HG02623 (cell line): Measurements from ENCODE around the gene PTPRG.

Source experiments
- ATAC-seq: cut with Tn5 transposase; IDR thresholded peaks from one replicate; pipeline ENCODE4 v1.9.1; 2021; ENCODE audit warnings: moderate library complexity; ENCODE audit not compliant: unreplicated experiment

PTPRG gene

GRCh38 chr3:62084558-62084957, 523.2 kb downstream of the PTPRG start:
- no peak for ATAC-seq

- ATAC-seq, result no peak
Measured at GRCh38 chr3:62088472-62089104, 527.2 kb downstream of the PTPRG start.

GRCh38 chr3:62090066-62090465, 528.7 kb downstream of the PTPRG start:
- no peak for ATAC-seq

- no peak for ATAC-seq
Measured at GRCh38 chr3:62090519-62090918, 529.1 kb downstream of the PTPRG start.

GRCh38 chr3:62093025-62093424, 531.7 kb downstream of the PTPRG start:
- no peak for ATAC-seq

- no peak for ATAC-seq
Measured at GRCh38 chr3:62094461-62094860, 533.1 kb downstream of the PTPRG start.

- ATAC-seq, result no peak
Measured at GRCh38 chr3:62095080-62095479, 533.7 kb downstream of the PTPRG start.

- no peak for ATAC-seq
Measured at GRCh38 chr3:62095756-62096155, 534.4 kb downstream of the PTPRG start.

- ATAC-seq, result no peak
Measured at GRCh38 chr3:62096521-62096920, 535.1 kb downstream of the PTPRG start.

GRCh38 chr3:62097121-62097520, 535.8 kb downstream of the PTPRG start:
- no peak for ATAC-seq

GRCh38 chr3:62098646-62099365, 537.4 kb downstream of the PTPRG start:
- ATAC-seq, result no peak

GRCh38 chr3:62100282-62100989, 539.1 kb downstream of the PTPRG start:
- no peak for ATAC-seq

- no peak for ATAC-seq
Measured at GRCh38 chr3:62101488-62101887, 540.1 kb downstream of the PTPRG start.

- ATAC-seq, result no peak
Measured at GRCh38 chr3:62103531-62103930, 542.2 kb downstream of the PTPRG start.

- no peak for ATAC-seq
Measured at GRCh38 chr3:62109534-62109933, 548.2 kb downstream of the PTPRG start.

- no peak for ATAC-seq
Measured at GRCh38 chr3:62110443-62111225, 549.3 kb downstream of the PTPRG start.

- ATAC-seq, result no peak
Measured at GRCh38 chr3:62113092-62113491, 551.7 kb downstream of the PTPRG start.

GRCh38 chr3:62114763-62115162, 553.4 kb downstream of the PTPRG start:
- no peak for ATAC-seq

GRCh38 chr3:62117903-62118548, 556.7 kb downstream of the PTPRG start:
- ATAC-seq, result no peak

GRCh38 chr3:62119139-62119538, 557.8 kb downstream of the PTPRG start:
- ATAC-seq, result no peak

GRCh38 chr3:62122819-62123218, 561.4 kb downstream of the PTPRG start:
- ATAC-seq, result no peak
